ENCODE results near the gene FARP1. TPM values are rescaled to one million over a fixed set of nuclear protein-coding genes. Genes with fewer than 3 reads are reported as not detected.

The FARP1 gene
- polyA plus RNA-seq, 1 of the 3 experiments (the other 2 are of a cell fraction) = 12.0 TPM

DNA sequence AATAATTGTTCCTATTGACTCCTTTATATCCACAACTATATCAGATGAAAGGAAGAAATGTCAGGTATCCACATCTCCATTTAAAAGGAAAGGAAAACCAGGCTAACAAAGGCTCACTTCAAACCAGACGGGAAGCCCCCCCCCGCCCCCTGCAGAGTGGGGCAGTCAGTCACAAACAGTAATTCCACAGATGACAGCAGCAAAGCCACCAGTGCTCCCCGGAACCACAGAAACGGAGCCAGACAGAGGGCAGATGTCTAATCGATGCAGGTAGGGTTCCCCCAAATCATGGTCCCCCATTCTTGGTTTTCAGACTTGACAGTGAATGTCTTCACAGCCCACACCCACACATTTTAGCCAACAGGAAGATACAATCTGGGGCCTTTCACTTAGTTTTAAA lies 333.2 kb downstream of the FARP1 start (continued):
- TF ChIP-seq, protein P1, sequence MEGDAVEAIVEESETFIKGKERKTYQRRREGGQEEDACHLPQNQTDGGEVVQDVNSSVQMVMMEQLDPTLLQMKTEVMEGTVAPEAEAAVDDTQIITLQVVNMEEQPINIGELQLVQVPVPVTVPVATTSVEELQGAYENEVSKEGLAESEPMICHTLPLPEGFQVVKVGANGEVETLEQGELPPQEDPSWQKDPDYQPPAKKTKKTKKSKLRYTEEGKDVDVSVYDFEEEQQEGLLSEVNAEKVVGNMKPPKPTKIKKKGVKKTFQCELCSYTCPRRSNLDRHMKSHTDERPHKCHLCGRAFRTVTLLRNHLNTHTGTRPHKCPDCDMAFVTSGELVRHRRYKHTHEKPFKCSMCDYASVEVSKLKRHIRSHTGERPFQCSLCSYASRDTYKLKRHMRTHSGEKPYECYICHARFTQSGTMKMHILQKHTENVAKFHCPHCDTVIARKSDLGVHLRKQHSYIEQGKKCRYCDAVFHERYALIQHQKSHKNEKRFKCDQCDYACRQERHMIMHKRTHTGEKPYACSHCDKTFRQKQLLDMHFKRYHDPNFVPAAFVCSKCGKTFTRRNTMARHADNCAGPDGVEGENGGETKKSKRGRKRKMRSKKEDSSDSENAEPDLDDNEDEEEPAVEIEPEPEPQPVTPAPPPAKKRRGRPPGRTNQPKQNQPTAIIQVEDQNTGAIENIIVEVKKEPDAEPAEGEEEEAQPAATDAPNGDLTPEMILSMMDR (IDR thresholded peaks at IDR 0.05) = no peak
- TF ChIP-seq FOXJ3 (CRISPR knock-in tag; IDR thresholded peaks at IDR 0.05) = no peak
- TF ChIP-seq MEF2A (IDR thresholded peaks at IDR 0.05; ENCODE audit: borderline replicate concordance, low read depth) = no peak
- no peak for TF ChIP-seq MXI1 (IDR thresholded peaks at IDR 0.05; ENCODE audit: low read depth, low read length)
- TF ChIP-seq RCOR1 (IDR thresholded peaks at IDR 0.05; ENCODE audit: low read length) = no peak
- TF ChIP-seq, protein P2, sequence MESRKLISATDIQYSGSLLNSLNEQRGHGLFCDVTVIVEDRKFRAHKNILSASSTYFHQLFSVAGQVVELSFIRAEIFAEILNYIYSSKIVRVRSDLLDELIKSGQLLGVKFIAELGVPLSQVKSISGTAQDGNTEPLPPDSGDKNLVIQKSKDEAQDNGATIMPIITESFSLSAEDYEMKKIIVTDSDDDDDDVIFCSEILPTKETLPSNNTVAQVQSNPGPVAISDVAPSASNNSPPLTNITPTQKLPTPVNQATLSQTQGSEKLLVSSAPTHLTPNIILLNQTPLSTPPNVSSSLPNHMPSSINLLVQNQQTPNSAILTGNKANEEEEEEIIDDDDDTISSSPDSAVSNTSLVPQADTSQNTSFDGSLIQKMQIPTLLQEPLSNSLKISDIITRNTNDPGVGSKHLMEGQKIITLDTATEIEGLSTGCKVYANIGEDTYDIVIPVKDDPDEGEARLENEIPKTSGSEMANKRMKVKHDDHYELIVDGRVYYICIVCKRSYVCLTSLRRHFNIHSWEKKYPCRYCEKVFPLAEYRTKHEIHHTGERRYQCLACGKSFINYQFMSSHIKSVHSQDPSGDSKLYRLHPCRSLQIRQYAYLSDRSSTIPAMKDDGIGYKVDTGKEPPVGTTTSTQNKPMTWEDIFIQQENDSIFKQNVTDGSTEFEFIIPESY (IDR thresholded peaks at IDR 0.05; ENCODE audit: borderline replicate concordance, low read depth) = no peak

DNA sequence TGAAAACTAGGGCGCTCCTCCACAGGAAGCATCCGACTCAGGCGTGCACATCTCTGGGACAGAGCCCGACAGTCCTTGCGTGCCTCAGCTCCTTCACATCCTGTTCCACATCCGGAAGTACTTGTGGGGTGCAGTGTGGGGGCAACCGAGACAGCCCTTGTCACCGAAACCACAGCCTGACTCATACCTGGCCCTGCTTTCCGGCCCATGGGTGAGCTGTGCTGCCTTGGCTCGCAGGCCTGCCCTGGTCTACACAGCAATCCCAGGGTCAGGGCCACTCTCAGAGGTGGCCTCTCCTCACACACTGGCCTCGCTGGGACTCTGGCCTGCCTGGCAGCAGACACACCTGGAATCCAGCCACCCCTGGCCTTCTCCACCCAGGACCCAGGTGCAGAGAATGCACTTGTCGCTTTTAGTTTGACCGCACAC lies 333.7 kb downstream of the FARP1 start:
- Histone ChIP-seq H3K36me3 (replicated peaks in 1 of 2; ENCODE audit: control insufficient read depth in 1 of 2, insufficient read depth in 2 of 2, low read length in 1 of 2) (peaks cover 8 to 22% of the 10 kb centered on the region in 2 experiments), H3K27me3 (ENCODE audit: insufficient read depth) (no peaks in the 10 kb centered on the region), H3K9ac (no peak overlapping the region), H3K4me2 (peak overlapping the region; percentile 58), H3K9me3 (no peaks in the 10 kb centered on the region), H4K20me1 (ENCODE audit: insufficient read depth) (no peaks in the 10 kb centered on the region; the same call in 1 of the 2 replicates), H3K4me1 (ENCODE audit: control insufficient read depth in 1 of 2, insufficient read depth in 2 of 2, low read depth in 1 of 2, low read length in 1 of 2) (peaks cover 8 to 38% of the 10 kb centered on the region in 2 experiments; a peak in 2 of 4 replicates), H2AFZ (ENCODE audit: low read depth) (no peak overlapping the region), H3K4me3 (ENCODE audit: low read depth in 2 of 2, low read length in 1 of 2) (no peak overlapping the region), H3K79me2 (ENCODE audit: insufficient read depth) (peaks cover 49% of the 10 kb centered on the region; the same call in 1 of the 2 replicates), H3K9me2 (no peaks in the 10 kb centered on the region), H3F3A (replicated peaks; ENCODE audit: insufficient read depth) (peaks cover 4% of the 10 kb centered on the region), H3K27ac (ENCODE audit: low read depth in 2 of 2, low read length in 1 of 2) (peak overlapping the region in 1 of 2 experiments; percentile 66; a peak in 2 of 4 replicates)
- CTCF ChIA-PET = interaction anchor here (1.5 to 1.6 kb wide), 2 partner anchors 9 to 13 kb away, joined by 3 to 4 read pairs; no protein-coding TSS in a partner anchor
- 67% methylated on average over 3 of the region's 13 CpGs for WGBS (ENCODE audit: low lambda C conversion rate)
- POLR2A ChIA-PET = no interaction called here
- DNase-seq = no peak
- TF ChIP-seq, protein P3, sequence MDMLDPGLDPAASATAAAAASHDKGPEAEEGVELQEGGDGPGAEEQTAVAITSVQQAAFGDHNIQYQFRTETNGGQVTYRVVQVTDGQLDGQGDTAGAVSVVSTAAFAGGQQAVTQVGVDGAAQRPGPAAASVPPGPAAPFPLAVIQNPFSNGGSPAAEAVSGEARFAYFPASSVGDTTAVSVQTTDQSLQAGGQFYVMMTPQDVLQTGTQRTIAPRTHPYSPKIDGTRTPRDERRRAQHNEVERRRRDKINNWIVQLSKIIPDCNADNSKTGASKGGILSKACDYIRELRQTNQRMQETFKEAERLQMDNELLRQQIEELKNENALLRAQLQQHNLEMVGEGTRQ (IDR thresholded peaks at IDR 0.05; ENCODE audit: borderline replicate concordance, low read depth, low read length) = no peak
- peak; percentile 43; the same call in 1 of the 2 replicates for TF ChIP-seq NFIC (IDR thresholded peaks at IDR 0.05; ENCODE audit: borderline replicate concordance)
- TF ChIP-seq, protein P4, sequence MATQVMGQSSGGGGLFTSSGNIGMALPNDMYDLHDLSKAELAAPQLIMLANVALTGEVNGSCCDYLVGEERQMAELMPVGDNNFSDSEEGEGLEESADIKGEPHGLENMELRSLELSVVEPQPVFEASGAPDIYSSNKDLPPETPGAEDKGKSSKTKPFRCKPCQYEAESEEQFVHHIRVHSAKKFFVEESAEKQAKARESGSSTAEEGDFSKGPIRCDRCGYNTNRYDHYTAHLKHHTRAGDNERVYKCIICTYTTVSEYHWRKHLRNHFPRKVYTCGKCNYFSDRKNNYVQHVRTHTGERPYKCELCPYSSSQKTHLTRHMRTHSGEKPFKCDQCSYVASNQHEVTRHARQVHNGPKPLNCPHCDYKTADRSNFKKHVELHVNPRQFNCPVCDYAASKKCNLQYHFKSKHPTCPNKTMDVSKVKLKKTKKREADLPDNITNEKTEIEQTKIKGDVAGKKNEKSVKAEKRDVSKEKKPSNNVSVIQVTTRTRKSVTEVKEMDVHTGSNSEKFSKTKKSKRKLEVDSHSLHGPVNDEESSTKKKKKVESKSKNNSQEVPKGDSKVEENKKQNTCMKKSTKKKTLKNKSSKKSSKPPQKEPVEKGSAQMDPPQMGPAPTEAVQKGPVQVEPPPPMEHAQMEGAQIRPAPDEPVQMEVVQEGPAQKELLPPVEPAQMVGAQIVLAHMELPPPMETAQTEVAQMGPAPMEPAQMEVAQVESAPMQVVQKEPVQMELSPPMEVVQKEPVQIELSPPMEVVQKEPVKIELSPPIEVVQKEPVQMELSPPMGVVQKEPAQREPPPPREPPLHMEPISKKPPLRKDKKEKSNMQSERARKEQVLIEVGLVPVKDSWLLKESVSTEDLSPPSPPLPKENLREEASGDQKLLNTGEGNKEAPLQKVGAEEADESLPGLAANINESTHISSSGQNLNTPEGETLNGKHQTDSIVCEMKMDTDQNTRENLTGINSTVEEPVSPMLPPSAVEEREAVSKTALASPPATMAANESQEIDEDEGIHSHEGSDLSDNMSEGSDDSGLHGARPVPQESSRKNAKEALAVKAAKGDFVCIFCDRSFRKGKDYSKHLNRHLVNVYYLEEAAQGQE (IDR thresholded peaks at IDR 0.05; ENCODE audit: low read depth, low read length) = no peak
- no peak; a peak in 1 of 4 replicates for TF ChIP-seq EP300 (IDR thresholded peaks at IDR 0.05; ENCODE audit: borderline replicate concordance in 1 of 2, low read depth in 1 of 2, low read length in 1 of 2)
- TF ChIP-seq, protein P5, sequence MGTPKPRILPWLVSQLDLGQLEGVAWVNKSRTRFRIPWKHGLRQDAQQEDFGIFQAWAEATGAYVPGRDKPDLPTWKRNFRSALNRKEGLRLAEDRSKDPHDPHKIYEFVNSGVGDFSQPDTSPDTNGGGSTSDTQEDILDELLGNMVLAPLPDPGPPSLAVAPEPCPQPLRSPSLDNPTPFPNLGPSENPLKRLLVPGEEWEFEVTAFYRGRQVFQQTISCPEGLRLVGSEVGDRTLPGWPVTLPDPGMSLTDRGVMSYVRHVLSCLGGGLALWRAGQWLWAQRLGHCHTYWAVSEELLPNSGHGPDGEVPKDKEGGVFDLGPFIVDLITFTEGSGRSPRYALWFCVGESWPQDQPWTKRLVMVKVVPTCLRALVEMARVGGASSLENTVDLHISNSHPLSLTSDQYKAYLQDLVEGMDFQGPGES (IDR thresholded peaks at IDR 0.05; ENCODE audit: low read depth, low read length) = no peak
- no peak for TF ChIP-seq RFX5 (IDR thresholded peaks at IDR 0.05; ENCODE audit: low read length)
- peak; percentile 73; the same call in 1 of the 2 replicates for TF ChIP-seq FOSL2 (IDR thresholded peaks at IDR 0.05; ENCODE audit: borderline replicate concordance, low read depth)
- TF ChIP-seq ELF1 (IDR thresholded peaks at IDR 0.05) = peak; percentile 56; the same call in 1 of the 2 replicates
- TF ChIP-seq GATA2 (CRISPR knock-in tag; IDR thresholded peaks at IDR 0.05) = no peak
- TF ChIP-seq TAF1 (IDR thresholded peaks at IDR 0.05; ENCODE audit: borderline replicate concordance, low read depth, low read length) = no peak
- TF ChIP-seq NRF1 (IDR thresholded peaks at IDR 0.05; ENCODE audit: low read depth, low read length) = no peak
- TF ChIP-seq, protein P1 (IDR thresholded peaks at IDR 0.05) = no peak
